Panc1 (cell line): ENCODE measurements around the gene MAP3K13. TPM values are rescaled to one million over a fixed set of nuclear protein-coding genes. Genes with fewer than 3 reads are reported as not detected.

ENCODE experiments used
- ATAC-seq: fragments of 200-7000 bp; cut with Tn5 transposase; 2 replicates; pipeline ENCODE4 v1.9.1; 2020; ENCODE audit warnings: mild to moderate bottlenecking, moderate library complexity
- BruUV-seq: library from RNA; stranded (reverse); fragments of 400-500 nt; replicated peaks from 2 replicates; lab custom pipeline; 2021; lab: Mats Ljungman, UMichigan
- CTCF ChIA-PET: fragments of 300-600 bp; sonication (Branson Sonifier 250); formaldehyde crosslinking; loops from one replicate; lab custom pipeline; 2022; ENCODE audit warnings: antibody characterized with exemption; lab: Charles Lee
- POLR2A ChIA-PET: fragments of 300-600 bp; sonication (Branson Sonifier 250); formaldehyde crosslinking; loops from one replicate; lab custom pipeline; 2022; ENCODE audit warnings: antibody characterized with exemption; lab: Charles Lee
- DNase-seq: peaks from one replicate; pipeline ENCODE4 v3.0.0-alpha.2; 2010; ENCODE audit warnings: low read depth, low spot score
- H3K27ac ChIP-seq: 2 replicates; pipeline ENCODE4 v1.5.1; 2011; ENCODE audit warnings: mild to moderate bottlenecking, low read length, inconsistent platforms
- H3K27me3 ChIP-seq: fragments of 200-500 bp; sonication (Bioruptor generic); 2 replicates; pipeline ENCODE4 v1.6.0; 2014; ENCODE audit warnings: low read length, inconsistent platforms; ENCODE audit not compliant: control insufficient read depth, insufficient read depth
- H3K36me3 ChIP-seq: fragments of 200-500 bp; sonication (Bioruptor generic); 2 replicates; pipeline ENCODE4 v1.5.1; 2014; ENCODE audit warnings: inconsistent platforms, mild to moderate bottlenecking, low read length, moderate library complexity; ENCODE audit not compliant: control insufficient read depth, insufficient read depth
- H3K4me1 ChIP-seq: 2 replicates; pipeline ENCODE4 v1.5.1; 2011; ENCODE audit warnings: inconsistent platforms, mild to moderate bottlenecking, low read length, moderate library complexity; ENCODE audit not compliant: control insufficient read depth, insufficient read depth
- H3K4me3 ChIP-seq, 2 experiments: 2 replicates each; pipeline ENCODE4 v1.5.1; 2011 to 2012; ENCODE audit warnings: low read depth in 2 of 2, low read length in 2 of 2, mild to moderate bottlenecking in 2 of 2, inconsistent platforms in 1 of 2, moderate library complexity in 1 of 2
- H3K9me3 ChIP-seq: fragments of 200-500 bp; sonication (Bioruptor generic); 2 replicates; pipeline ENCODE4 v1.5.1; 2014; ENCODE audit warnings: low read depth, mild to moderate bottlenecking, inconsistent platforms, low read length, moderate library complexity; ENCODE audit not compliant: control insufficient read depth, insufficient read depth
- POLR2AphosphoS5 ChIP-seq: IDR thresholded peaks from 2 replicates; pipeline ENCODE4 v1.6.1; 2012; ENCODE audit warnings: mild to moderate bottlenecking, low read depth, low read length, moderate library complexity
- SIN3A ChIP-seq: IDR thresholded peaks from 2 replicates; pipeline ENCODE4 v1.6.1; 2012; ENCODE audit warnings: low read depth, mild to moderate bottlenecking, low read length, moderate library complexity, borderline replicate concordance; ENCODE audit not compliant: insufficient read depth
- TCF7L2 ChIP-seq: IDR thresholded peaks from 2 replicates; pipeline ENCODE4 v1.6.1; 2011; ENCODE audit warnings: mild to moderate bottlenecking, low read depth, low read length, inconsistent platforms
- in situ Hi-C: cut with HindIII; loops from 2 replicates; pipeline ENCODE4 v1.10.0; 2016; ENCODE audit warnings: low sequenced_read_pairs, low pct_unique_long_range_greater_than_20kb
- intact Hi-C: fragments of 100-400 bp; cut with micrococcal nuclease; formaldehyde crosslinking; loops from one replicate; pipeline ENCODE4 v1.10.0; 2022; ENCODE audit not compliant: unreplicated experiment
- total RNA-seq: library from RNA; stranded (reverse); gene quantifications from one replicate; pipeline ENCODE4 v1.2.1, GENCODE V29; 2021; ENCODE audit not compliant: unreplicated experiment
- TF ChIP-seq, protein P1 (sequence below): fragments of 450-650 bp; IDR thresholded peaks from 2 replicates; pipeline ENCODE4 v1.5.1; 2017; ENCODE audit warnings: mild to moderate bottlenecking
- TF ChIP-seq, protein P2 (sequence below), 2 experiments: IDR thresholded peaks; 2 replicates each; pipeline ENCODE4 v1.6.1; 2011 to 2012; ENCODE audit warnings: low read depth in 2 of 2, control low read depth in 1 of 2, low read length in 1 of 2, mild to moderate bottlenecking in 1 of 2, moderate library complexity in 1 of 2; ENCODE audit not compliant: insufficient read depth in 1 of 2

MAP3K13 gene
- total RNA-seq, 1 experiment from 2014 or later: 26.6 TPM

DNA sequence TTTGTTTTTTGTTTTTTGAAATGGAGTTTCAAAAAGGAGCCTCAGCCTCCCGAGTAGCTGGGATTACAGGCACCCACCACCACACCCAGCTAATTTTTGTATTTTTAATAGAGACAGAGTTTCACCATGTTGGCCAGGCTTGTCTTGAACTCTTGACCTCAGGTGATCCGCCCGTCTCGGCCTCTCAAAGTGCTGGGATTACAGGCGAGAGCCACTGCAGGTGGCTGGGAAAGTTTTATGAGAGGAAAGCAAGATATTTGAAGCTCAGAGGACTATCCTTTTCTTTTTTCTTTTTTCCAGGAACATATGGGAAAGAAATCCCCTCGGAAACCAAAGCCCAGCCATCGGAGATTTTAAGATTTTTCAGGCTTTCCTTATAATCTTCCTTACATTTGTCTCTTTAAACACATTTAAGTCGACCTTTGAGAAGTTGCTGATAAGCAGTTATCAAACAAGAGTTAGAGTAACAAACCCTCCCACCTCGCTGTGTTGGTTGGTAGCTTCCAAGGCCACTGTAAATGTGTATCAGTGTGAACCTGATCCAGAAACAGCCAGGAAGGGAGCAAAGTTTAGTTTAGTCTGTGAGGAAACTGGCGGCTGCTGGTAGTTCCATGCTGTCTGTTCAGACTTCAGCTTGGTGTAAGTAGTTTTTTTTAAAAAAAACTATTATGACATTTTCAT lies 34.5 kb upstream of the MAP3K13 start:
- POLR2A ChIA-PET: interaction anchor here (0.6 kb wide), 1 partner anchor 14 kb away, joined by 3 read pairs; no protein-coding TSS in a partner anchor
- peak overlapping the region; percentile 64; the same call in 1 of the 2 replicates for H3K27ac ChIP-seq
- H3K36me3 ChIP-seq: no peaks in the 10 kb centered on the region
- no peaks in the 10 kb centered on the region for H3K9me3 ChIP-seq
- ATAC-seq (peak; percentile 70), DNase-seq (no peak)
- no peak overlapping the region for H3K4me3 ChIP-seq
- no peaks in the 10 kb centered on the region for H3K27me3 ChIP-seq
- CTCF ChIA-PET: no interaction called here
- no peak for TF ChIP-seq POLR2AphosphoS5
- TF ChIP-seq SIN3A: no peak
- TF ChIP-seq, protein P1, sequence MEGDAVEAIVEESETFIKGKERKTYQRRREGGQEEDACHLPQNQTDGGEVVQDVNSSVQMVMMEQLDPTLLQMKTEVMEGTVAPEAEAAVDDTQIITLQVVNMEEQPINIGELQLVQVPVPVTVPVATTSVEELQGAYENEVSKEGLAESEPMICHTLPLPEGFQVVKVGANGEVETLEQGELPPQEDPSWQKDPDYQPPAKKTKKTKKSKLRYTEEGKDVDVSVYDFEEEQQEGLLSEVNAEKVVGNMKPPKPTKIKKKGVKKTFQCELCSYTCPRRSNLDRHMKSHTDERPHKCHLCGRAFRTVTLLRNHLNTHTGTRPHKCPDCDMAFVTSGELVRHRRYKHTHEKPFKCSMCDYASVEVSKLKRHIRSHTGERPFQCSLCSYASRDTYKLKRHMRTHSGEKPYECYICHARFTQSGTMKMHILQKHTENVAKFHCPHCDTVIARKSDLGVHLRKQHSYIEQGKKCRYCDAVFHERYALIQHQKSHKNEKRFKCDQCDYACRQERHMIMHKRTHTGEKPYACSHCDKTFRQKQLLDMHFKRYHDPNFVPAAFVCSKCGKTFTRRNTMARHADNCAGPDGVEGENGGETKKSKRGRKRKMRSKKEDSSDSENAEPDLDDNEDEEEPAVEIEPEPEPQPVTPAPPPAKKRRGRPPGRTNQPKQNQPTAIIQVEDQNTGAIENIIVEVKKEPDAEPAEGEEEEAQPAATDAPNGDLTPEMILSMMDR: no peak
- TF ChIP-seq TCF7L2: no peak
- TF ChIP-seq, protein P2, sequence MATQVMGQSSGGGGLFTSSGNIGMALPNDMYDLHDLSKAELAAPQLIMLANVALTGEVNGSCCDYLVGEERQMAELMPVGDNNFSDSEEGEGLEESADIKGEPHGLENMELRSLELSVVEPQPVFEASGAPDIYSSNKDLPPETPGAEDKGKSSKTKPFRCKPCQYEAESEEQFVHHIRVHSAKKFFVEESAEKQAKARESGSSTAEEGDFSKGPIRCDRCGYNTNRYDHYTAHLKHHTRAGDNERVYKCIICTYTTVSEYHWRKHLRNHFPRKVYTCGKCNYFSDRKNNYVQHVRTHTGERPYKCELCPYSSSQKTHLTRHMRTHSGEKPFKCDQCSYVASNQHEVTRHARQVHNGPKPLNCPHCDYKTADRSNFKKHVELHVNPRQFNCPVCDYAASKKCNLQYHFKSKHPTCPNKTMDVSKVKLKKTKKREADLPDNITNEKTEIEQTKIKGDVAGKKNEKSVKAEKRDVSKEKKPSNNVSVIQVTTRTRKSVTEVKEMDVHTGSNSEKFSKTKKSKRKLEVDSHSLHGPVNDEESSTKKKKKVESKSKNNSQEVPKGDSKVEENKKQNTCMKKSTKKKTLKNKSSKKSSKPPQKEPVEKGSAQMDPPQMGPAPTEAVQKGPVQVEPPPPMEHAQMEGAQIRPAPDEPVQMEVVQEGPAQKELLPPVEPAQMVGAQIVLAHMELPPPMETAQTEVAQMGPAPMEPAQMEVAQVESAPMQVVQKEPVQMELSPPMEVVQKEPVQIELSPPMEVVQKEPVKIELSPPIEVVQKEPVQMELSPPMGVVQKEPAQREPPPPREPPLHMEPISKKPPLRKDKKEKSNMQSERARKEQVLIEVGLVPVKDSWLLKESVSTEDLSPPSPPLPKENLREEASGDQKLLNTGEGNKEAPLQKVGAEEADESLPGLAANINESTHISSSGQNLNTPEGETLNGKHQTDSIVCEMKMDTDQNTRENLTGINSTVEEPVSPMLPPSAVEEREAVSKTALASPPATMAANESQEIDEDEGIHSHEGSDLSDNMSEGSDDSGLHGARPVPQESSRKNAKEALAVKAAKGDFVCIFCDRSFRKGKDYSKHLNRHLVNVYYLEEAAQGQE (IDR thresholded peaks at IDR 0.05; ENCODE audit: insufficient read depth in 1 of 2, low read depth in 2 of 2, low read length in 1 of 2): no peak
- BruUV-seq: no TSS peak
- intact Hi-C loops (no loop called here), in situ Hi-C loops (no loop called here)
- H3K4me1 ChIP-seq: peaks cover 9% of the 10 kb centered on the region; the same call in 1 of the 2 replicates

DNA sequence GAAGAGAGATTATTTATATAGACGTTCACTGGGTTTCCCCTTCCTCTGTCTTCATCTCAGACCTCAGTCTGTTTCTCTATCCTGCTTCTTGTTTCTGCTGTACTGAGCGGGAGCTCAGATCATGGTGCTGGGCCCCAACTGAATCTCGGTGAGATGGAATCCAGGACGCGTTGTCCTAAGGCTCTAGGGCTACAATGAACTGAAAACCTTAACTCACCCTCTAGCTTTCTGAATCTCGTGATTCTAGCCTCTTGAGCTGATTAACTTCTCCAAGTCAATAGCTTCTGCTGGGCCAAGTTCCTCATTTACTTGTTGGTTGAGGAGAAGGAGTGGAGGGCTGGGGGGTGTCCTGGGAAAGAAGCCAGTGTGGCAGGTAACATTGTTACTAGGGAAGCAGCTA lies 32.7 kb upstream of the MAP3K13 start:
- POLR2A ChIA-PET: no interaction called here
- Histone ChIP-seq H3K4me3 (no peak overlapping the region), H3K9me3 (no peaks in the 10 kb centered on the region), H3K27me3 (no peaks in the 10 kb centered on the region), H3K36me3 (no peaks in the 10 kb centered on the region), H3K27ac (peak overlapping the region; percentile 36; the same call in 1 of the 2 replicates), H3K4me1 (peaks cover 12% of the 10 kb centered on the region; the same call in 1 of the 2 replicates)
- intact Hi-C loops: no loop called here
- TF ChIP-seq, protein P2 (IDR thresholded peaks at IDR 0.05; ENCODE audit: insufficient read depth in 1 of 2, low read depth in 2 of 2, low read length in 1 of 2): no peak
- DNase-seq (no peak), ATAC-seq (no peak)
- CTCF ChIA-PET: no interaction called here
- in situ Hi-C loops: no loop called here
- BruUV-seq: no TSS peak
